ENCODE measurements around the gene YJU2. TPM values are rescaled to one million over a fixed set of nuclear protein-coding genes. Genes with fewer than 3 reads are reported as not detected.

YJU2 gene
- total RNA-seq, 1 donor from 2014 or later, result 40.7 TPM

DNA sequence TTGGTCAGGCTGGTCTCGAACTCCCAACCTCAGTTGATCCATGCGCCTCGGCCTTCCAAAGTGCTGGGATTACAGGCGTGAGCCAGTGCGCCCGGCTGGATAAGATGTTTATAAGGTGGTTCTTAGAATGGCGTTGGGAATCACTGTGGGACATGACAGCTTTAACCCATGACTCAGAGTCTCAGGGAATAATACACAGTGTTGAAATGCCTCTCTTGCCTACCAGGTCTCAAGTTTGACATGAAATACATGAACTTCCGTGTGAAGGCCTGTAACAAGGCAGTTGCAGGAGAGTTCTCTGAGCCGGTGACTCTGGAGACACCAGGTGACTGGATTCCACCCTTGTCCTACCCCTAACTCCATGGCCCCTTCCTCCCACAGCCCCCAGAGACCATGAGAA, 70.1 kb downstream of the YJU2 start:
- peaks cover 10% of the 10 kb centered on the region for H3K9me3 Mint-ChIP-seq

GRCh38 chr19:4318460-4318859, 71.6 kb downstream of the YJU2 start:
- no peaks in the 10 kb centered on the region for H3K36me3 Mint-ChIP-seq (ENCODE audit: low read depth)
- no peaks in the 10 kb centered on the region for H3K27me3 Mint-ChIP-seq
- intact Hi-C loops (cut with micrococcal nuclease), result no loop called here
- H3K4me1 Mint-ChIP-seq, result no peaks in the 10 kb centered on the region
- DNase-seq (no peak), ATAC-seq (ENCODE audit: low read depth) (no peak)
- ChIA-PET CTCF (no interaction called here), POLR2A (no interaction called here)
- no peak overlapping the region for H3K27ac Mint-ChIP-seq
- no peak for TF ChIP-seq CTCF (IDR thresholded peaks at IDR 0.05)
- H3K4me3 Mint-ChIP-seq, result no peak overlapping the region
- H3K9me3 Mint-ChIP-seq, result peaks cover 10% of the 10 kb centered on the region

More for the DNA sequence above, 70.1 kb downstream of the YJU2 start:
- Mint-ChIP-seq H3K4me3 (no peak overlapping the region), H3K27me3 (no peaks in the 10 kb centered on the region), H3K4me1 (no peaks in the 10 kb centered on the region), H3K27ac (no peak overlapping the region), H3K36me3 (ENCODE audit: low read depth) (no peaks in the 10 kb centered on the region)
- ATAC-seq (ENCODE audit: low read depth) (no peak), DNase-seq (no peak)
- ChIA-PET CTCF (no interaction called here), POLR2A (no interaction called here)
- TF ChIP-seq CTCF (IDR thresholded peaks at IDR 0.05), result no peak
- intact Hi-C loops (cut with micrococcal nuclease), result no loop called here

Other genes with a start within 250 kb of the YJU2 start
- 36.4 and 37.2 TPM in 2 replicates for gene PIAS4, start 239.3 kb upstream of the YJU2 start, total RNA-seq
- gene ZBTB7A, start 180.2 kb upstream of the YJU2 start, total RNA-seq, result 44.5 and 49.2 TPM in 2 replicates
- gene MAP2K2, start 123.0 kb upstream of the YJU2 start, total RNA-seq, result 126 TPM in 2 replicates
- not detected in 2 replicates for gene CREB3L3, start 93.4 kb upstream of the YJU2 start, total RNA-seq
- gene SIRT6, start 64.5 kb upstream of the YJU2 start, total RNA-seq, result 34.1 and 36.8 TPM in 2 replicates
- gene ANKRD24, start 64.4 kb upstream of the YJU2 start, total RNA-seq, result 0.42 and 0.49 TPM in 2 replicates
- 177 and 186 TPM in 2 replicates for gene EBI3, start 17.6 kb upstream of the YJU2 start, total RNA-seq
- not detected in 2 replicates for gene SHD, start 32.2 kb downstream of the YJU2 start, total RNA-seq
- not detected in 2 replicates for gene TMIGD2, start 55.3 kb downstream of the YJU2 start, total RNA-seq
- gene FSD1, start 57.5 kb downstream of the YJU2 start, total RNA-seq, result 1.4 and 2.6 TPM in 2 replicates
- gene STAP2, start 91.7 kb downstream of the YJU2 start, total RNA-seq, result 1.1 and 1.3 TPM in 2 replicates
- 25.2 and 29.8 TPM in 2 replicates for gene MPND, start 96.5 kb downstream of the YJU2 start, total RNA-seq
- 33.8 and 43.7 TPM in 2 replicates for gene SH3GL1, start 153.5 kb downstream of the YJU2 start, total RNA-seq
- gene CHAF1A, start 155.6 kb downstream of the YJU2 start, total RNA-seq, result 13.9 and 19.2 TPM in 2 replicates
- 54.3 and 58.2 TPM in 2 replicates for gene UBXN6, start 210.7 kb downstream of the YJU2 start, total RNA-seq
- 44.9 and 49.7 TPM in 2 replicates for gene HDGFL2, start 225.2 kb downstream of the YJU2 start, total RNA-seq

Measured in activated B cell treated with CpG ODN at 0.5 μM for 24 hours (primary cell).